ENCODE data around the gene CNOT11.

GRCh38 chr2:101234169-101234938, 18.3 kb upstream of the CNOT11 start:
- TF ChIP-seq CTCF (conservative IDR thresholded peaks at IDR 0.05 in 1 of 2, IDR thresholded peaks at IDR 0.05 in 1 of 2; ENCODE audit: extremely low read depth in 1 of 2, insufficient read depth in 1 of 2, low read depth in 1 of 2, low read length in 2 of 2) (no peak), EZH2 (IDR thresholded peaks at IDR 0.05; ENCODE audit: borderline replicate concordance, low read length) (no peak)
